Dermis blood vessel endothelial cell (primary cell): ENCODE measurements around the gene NACA2. TPM values are rescaled to one million over a fixed set of nuclear protein-coding genes. Genes with fewer than 3 reads are reported as not detected.
A peak's percentile ranks its signal among the peaks of the same experiment; 100 is the strongest.
"Not testable (repeated sequence)": the region's sequence is repeated elsewhere in the genome, so short reads cannot be mapped to it uniquely, and the experiment has no call there.

Source experiments
- DNase-seq: peaks from one replicate; pipeline ENCODE4 v3.0.0; 2010
- total RNA-seq: library from RNA; depleted of rRNA; stranded (reverse); fragments of >200 nt; gene quantifications from 2 replicates; pipeline ENCODE4 v1.2.3, GENCODE V29; 2014

The NACA2 gene
- total RNA-seq, 1 donor from 2014 or later = not detected

DNA sequence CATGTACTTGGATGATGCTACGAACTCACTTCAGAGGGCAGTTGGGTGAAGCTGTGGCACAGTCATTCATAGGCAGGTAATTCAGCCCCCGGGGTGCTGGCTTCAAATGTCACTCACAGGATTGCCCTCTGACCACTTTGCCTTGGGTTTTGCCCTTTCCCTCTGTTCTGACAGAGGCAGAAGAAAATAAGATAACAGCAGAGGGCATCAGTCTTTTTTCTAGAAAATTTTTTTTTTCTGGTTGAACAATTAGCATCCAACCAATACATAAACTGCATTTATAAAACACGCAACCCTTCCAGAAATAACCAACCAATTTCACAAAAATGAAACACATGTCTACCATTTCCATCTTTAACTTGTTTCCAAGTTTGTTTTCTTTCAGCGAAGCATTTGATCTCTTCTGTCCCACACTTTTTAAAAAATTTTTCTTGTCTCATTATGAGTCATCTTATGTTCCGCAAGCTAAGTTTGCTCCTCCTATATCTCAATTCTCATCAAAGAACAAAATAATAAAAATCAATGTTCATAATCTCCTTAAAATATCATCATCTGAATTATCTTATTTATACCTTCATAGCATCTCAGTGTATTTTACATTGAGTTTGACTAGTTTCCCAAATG is 15.6 kb downstream of the NACA2 start:
- DNase-seq = no peak

DNA sequence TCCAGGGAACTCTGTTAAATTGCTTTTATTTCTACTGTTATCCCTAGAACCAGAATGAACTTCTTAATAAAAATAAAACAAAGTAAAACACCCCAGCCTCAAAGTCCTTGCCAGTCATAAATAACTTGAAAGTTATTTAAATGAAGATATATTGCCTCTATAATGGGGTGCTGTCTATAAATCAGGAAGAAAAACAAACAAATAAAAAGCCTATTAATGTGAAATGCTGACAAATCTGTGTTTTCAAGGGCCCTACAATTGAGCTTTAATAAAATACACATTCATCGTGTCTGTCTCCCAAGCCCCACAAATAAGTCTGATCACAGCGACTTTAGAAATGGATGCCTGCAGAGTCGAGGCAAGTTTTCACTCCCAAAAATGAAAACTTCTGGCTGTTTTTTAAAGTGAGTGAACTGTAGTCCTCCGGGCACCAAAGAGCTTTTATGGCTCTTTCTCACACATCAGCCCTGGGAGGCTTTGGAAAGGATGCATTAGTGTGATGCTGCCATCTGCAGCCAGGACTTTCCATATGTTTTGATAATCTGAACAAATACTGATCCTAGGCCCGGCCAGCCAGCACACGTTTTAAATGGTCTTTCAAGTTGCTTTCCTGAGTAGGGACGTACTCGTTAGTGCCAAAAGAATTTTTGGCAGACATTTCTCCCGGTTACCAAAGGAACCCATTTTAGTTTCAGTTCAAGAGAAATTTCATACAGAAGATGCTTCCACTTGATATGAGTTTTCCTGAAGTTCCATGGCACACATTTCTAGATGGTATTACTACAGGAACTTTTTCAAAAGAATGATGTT is 16.3 kb downstream of the NACA2 start:
- peak; percentile 35 for DNase-seq

DNA sequence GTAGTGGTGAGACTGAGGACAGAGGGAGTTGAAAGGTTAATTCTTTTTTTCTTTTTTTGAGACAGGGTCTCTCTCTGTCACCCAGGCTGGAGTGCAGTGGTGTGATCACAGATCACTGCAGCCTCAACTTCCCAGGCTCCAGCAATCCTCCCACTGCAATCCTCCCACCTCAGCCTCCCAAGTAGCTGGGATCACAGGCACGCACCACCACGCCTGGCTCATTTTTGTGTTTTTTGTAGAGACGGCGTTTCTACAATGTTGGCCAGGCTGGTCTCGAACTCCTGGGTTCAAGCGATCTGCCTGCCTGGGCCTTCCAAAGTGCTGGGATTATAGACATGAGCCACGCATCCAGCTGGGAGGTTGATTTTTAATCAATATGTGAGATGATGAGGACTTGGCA is 18.5 kb downstream of the NACA2 start:
- not testable (repeated sequence) for DNase-seq

DNA sequence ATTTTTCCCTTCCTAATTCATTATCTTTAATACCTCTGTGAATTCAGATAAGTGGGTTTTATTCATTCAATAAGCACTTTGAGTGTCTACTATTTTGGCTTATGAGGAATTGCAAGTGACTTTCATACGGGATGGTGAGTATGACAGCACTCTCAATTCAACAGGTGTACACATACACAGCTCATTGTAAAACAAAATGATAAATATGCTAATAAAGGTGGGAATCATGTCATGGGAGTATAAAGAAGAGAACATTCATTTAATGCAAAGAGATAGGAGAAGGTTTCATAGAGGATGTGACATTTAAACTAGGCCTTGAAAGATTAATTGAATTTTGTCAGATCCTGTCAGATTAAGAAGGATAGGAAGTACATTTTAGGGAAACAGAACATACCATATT is 19.4 kb downstream of the NACA2 start:
- DNase-seq = no peak

DNA sequence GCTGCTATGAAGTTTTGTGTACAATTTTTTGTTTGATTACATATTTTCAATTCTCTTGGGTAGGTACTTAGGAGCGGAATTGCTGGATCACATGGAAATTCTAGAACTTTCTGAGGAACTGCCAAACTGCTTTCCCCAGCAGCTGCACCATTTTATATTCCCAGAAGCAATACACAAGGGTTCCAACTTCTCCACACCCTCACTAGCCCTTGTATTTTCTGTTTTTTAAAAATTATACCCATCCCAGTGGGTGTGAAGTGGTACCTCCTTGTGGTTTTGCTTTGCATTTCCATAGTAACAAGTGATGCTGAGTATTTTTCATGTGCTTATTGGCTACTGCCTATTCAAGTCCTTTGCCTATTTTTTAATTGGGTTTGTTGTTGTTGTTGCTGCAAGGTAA is 20.9 kb downstream of the NACA2 start:
- DNase-seq = peak; percentile 24

DNA sequence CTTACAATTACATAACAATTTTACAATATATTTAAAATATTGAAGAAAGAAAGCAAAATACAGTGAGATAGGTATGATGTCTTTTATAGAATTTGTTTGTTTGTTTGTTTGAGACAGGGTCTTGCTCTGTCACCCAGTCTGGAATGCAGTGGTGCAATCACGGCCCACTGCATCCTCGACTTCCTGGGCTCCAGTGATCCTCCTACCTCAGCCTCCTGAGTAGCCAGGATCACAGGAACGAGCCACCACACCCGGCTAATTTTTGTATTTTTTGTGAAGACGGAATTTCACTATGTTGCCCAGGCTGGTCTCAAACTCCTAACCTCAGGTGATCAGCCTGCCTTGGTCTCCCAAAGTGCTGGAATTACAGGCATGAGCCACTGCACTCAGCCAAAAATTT is 21.5 kb downstream of the NACA2 start:
- DNase-seq = not testable (repeated sequence)

DNA sequence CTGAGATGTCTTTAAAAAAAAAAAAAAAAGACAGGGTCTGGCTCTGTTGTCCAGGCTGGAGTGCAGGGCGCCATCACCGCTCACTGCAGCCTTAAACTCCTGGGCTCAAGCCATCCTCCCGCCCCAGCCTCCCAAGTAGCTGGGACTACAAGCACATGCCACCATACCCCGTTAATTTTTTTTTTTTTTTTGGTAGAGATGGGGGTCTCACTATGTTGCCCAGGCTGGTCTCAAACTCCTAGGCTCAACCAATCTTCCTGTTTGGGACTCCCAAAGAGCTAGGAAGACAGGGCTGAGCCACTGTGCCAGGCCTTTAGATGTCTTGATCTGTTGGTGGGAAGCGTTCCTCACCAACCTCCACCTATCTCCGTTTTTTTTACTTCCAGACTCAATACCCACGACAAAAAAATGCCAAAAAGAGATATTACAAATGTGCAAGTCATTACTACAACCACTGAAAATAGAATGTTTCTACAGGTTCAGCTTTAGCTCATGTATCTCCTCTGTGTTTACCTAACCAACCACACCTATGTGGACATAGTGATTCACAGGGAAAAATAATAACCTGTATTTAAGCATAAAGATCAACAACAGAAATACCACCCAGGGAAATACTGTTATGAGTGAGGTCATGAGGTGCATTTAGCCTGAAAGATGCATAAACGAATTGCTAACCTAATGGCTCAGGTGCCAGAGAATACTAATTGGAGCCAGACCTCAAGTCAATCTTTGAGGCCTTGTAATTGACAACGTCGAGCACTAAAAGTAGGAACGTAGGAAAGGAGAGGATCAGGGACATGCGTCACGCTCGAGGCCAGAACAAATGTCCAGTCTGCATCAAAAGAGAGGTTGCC is 22.6 kb downstream of the NACA2 start:
- no peak for DNase-seq

DNA sequence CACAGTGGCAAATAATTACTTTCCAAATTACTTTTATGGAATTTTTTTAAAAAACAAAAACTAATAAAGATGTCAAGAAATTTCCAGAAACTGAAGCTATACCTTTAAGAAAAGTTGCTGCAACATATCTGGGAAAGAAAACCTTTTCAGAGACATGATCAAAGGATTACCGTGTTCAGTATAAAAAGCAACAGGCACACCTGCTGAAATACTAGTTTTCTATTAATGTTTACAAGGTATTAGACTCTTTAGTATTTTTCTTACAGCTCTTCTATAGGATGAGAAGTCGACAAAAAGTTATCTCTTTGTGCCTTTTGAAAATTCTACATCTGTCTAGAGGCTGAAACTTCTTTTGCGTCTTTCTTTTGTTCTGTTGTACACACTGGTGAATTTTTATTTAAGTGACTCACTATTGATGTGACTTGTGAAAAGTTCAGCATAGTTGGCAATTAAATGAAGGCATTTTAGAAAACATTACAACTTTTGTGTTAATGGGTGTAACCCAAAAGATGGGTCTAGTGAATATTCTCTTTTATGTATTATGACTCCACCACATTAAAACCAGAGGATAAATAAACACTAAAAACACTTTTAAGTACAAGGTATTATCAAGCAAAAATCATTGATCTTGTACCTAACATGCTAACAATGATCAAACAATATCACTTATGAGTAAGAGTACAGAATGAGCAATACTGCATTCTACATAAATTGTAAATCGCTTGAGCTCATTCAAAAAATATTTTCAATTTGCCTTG is 23.8 kb downstream of the NACA2 start:
- DNase-seq = no peak

DNA sequence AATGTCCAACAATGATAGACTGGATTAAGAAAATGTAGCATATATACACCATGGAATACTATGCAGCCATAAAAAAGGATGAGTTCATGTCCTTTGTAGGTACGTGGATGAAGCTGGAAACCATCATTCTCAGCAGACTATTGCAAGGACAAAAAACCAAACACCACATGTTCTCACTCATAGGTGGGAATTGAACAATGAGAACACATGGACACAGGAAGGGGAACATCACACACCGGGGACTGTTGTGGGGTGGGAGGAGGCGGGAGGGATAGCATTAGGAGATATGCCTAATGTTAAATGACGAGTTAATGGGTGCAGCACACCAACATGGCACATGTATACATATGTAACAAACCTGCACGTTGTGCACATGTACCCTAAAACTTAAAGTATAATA is 24.6 kb downstream of the NACA2 start:
- not testable (repeated sequence) for DNase-seq

DNA sequence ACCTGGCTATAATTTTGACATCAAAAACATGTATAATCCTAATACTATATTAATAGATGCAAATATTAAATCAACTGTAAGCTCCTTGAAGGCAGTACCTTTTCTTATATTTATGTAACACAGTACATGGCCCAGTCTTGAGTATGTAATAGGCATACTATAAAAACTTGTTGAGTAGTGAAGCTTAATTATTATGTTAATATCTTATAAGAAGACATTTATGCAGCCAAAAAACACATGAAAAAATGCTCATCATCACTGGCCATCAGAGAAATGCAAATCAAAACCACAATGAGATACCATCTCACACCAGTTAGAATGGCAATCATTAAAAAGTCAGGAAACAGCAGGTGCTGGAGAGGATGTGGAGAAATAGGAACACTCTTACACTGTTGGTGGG is 25.2 kb downstream of the NACA2 start:
- not testable (repeated sequence) for DNase-seq

DNA sequence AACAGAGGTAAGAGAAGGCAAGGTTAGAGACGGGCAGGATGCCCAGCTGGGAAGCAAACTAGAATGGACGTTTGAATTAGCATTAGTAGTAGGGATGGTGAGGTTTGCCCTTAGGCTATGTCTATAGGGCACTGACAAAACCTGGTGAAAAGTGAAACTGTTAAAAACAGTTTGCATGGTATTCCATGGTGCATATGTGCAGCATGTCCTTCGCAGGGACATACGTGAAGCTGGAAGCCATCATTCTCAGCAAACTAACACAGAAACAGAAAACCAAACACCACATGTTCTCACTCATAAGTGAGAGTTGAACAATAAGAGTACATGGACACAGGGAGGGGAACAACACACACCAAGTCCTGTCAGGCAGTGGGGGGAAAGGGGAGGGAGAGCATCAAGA is 25.8 kb downstream of the NACA2 start:
- DNase-seq = no peak

DNA sequence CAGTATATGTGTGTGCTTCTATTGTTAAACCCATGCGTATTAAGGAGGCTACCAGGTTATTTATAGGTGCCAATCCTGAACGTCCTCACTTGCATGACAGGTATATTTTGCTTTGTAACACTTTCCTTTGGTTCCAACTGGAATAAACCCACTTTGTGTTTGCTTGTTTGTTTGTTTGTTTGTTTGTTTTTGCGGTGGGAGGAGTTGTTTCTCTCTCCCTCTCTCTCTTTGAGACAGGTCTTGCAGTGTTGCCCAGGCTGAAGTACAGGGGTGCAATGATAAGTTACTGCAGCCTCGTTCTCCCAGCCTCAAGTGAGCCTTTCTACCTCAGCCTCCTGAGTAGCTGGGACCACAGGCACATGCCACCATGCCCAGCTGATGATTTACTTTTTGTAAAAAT is 28.7 kb downstream of the NACA2 start:
- no peak for DNase-seq

DNA sequence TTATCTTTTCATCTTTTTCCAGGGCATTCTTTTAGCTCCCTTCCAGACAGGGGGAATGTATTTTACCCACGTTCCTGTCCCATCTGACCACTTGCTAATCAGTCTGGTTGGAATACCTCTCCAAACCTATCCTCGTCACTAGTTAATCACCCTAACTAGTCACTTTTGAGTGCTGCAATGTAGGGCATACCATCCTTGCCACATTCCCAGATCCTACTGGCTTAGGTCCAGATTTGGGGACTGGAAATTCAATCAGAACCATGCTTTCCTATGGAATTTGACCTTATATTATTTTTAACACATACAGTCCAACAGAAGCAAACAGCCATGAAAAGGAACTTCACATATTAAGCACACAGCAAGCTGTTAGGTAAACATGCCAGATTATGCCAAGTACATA is 29.7 kb downstream of the NACA2 start:
- no peak for DNase-seq

DNA sequence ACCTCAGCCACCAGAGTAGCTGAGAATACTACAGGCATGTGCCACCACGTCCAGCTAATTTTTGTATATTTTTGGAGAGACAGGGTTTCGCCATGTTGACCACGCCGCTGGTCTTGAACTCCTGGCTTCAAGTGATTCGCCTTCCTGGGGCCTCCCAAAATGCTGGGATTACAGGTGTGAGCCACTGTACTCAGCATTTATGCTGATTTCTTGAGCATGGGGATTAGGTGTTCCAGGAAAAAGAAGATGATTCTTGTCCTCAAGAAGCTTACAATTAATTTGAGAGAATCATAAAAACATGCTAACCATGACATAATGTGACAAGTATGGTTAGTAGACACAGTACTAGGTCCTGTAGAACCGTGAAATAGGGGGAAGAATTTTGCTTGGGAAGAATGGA is 30.9 kb downstream of the NACA2 start:
- DNase-seq = no peak

DNA sequence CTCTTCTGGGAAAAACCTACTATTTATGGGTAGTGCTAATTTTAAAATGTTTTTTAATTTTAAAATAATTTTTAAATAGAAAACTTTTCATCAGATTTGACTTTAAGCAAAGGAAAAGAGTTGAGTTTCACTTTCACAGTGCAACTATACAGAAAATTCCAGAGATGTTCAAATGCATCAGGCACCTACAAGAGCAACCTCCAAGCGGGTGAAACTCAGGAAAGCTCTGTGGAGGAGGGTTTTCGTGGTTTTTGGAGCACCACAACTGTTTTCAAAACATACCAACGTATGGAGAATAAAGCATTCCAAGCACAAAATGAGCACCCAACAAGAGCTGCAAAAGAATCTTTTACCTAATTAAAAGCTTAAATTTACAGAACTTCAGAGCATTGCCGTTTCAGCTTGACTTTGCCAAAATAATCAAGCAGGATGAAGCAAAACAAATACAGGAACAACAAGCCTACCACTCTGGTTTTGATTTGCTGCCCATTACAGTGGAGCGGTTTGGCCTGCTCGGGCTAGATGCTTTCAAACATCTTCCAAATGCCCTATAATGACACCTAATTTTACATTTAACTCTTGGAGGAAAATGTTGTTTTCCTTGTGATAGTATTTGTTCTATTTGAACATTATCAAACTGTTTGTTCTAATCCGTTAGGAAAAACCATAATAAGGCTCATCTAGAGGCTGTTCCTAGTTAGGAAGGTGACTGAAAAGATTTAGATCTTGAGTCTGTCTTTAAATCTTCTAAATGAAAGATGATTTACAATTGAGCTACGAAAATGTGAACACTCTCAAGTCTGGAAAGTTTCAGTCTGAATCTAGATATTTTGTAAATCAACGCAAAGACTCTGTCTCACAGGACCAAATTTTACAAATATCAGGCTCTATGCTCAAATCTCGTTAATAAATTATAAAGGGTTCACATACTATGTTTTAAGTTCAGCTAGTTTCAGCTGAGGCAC is 34.5 kb downstream of the NACA2 start:
- no peak for DNase-seq

DNA sequence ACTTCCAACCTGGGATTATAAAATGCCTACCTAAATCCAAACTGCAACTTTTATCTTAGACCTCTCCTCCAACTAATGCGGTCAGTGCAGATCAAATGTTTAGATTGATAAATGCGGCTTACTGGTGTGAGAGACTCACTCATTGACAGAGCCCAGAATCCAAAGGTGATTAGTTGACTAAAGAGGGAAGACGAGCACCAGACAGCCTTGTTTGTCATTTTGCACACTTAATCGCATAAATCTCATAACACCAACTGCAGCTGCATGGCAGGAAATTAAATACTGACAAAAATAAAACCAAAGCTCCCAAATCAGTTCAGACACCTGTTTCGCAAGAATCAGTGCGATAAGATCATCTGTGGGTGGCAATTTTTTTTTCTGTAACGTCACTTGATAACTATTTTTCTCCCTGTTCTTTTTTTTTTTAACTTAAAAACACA is 35.9 kb downstream of the NACA2 start:
- DNase-seq = no peak

DNA sequence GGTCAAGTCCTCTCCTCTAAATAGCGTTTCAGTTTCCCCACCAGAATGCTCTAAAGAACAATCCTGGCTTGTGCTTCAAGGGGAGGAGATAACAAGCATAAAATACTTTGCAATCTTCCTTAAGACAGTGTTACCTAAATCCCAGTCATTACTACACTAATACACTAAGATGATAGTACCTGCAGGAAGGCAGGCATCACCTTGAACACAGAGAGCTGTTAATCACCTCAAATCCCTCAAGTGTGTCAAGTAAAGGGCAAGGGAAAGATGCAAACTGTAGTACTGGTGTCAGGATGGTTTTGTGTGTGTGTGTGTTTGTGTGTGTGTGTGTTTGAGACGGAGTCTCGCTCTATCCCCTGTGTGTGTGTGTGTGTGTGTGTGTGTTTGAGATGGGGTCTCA is 36.8 kb downstream of the NACA2 start:
- DNase-seq = no peak

DNA sequence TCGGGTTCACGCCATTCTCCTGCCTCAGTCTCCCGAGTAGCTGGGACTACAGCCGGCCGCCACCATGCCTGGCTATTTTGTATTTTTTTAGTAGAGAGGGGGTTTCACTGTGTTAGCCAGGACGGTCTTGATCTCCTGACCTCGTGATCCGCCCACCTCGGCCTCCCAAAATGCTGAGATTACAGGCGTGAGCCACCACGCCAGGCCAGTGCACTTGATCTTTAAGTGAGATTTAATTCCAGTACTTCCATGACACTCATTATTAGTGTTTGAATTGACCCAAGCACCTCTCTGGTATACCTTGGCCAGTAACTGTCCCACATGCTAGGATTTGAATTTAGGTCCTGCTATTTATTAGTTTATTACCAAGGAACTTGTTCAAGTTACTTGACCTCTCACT is 38.5 kb downstream of the NACA2 start:
- not testable (repeated sequence) for DNase-seq

DNA sequence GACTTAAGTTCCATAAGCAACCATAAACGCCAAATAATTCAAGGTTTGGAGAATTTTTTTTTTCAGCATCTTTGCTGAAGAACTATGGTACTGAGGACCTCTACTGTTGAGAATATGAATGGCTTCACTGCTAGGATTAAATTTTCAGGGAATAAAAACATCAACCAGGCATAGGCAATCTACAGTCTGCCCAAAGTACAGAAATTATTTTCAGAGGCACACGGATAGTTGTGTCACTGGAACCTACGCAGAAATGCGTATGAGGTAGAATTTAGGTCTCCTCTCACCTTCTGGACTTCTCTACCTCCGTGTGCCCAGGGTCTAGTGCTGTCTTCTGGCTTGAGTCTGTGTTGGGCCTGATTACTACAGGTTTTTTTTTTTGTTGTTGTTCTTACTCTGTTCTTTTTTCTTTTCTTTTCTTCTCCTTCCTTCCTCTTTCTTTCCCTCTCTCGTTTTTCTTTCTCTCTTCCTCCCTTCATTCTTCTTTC is 39.7 kb downstream of the NACA2 start:
- DNase-seq = peak; percentile 59

DNA sequence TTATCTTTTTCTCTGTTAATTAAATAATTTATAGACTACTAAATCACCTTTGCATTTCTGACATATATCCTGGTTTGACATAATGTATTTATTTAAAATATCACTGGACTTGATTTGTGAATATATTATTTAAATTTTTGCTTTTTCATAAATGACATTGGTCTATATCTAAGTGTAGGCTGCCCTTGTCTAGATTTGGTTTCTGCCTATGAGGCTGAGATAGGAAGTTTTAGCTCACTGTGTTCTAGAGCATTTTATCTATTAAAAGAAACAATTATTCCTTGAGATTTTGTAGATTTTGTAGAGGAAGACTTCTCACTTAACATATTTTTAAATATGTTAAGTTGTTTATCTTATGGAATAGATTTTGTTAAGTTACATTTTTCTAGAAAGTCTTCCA is 43.9 kb downstream of the NACA2 start:
- DNase-seq = no peak

DNA sequence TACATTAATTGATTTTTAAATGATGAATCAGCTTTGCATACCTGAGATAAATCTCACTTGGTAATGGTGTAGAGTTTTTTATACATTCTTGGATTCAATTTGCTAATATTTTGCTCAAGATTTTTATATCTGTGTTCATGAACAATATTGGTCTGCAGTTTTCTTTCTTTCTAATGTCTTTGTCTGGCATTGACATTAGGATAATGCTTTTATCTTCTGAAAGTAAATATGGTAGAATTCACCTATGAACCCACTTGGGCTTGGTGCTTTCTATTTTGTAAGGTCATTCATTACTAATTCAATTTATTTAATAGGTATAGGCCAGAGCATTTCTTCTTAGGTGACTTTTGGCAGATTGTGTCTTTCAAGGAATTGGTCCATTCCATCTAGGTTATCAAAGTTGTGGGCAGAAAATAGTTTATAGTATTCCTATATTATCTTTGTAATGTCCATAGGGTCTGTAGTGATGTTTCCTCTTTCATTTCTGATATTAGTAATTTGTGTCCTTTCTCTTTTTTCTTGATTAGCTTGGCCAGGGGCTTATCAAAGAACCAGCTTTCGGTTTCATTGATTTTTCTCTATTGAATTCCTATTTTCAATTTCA is 45.6 kb downstream of the NACA2 start:
- no peak for DNase-seq
